Omental fat pad (tissue), 4 donors: ENCODE data around the gene PDZD7. TPM values are rescaled to one million over a fixed set of nuclear protein-coding genes. Genes with fewer than 3 reads are reported as not detected.

Experiments
- ATAC-seq: fragments of 150-250 bp; one replicate; pipeline ENCODE4 v1.9.1; 2016; ENCODE audit warnings: mild to moderate bottlenecking, moderate library complexity; ENCODE audit not compliant: low FRiP score
- DNase-seq: peaks from one replicate; pipeline ENCODE4 v3.0.0-alpha.2; 2019; ENCODE audit warnings: low spot score
- CTCF ChIP-seq, 3 donors: fragments of 450-650 bp; IDR thresholded peaks; one replicate each; pipeline ENCODE4 v1.5.1; 2016 to 2017; ENCODE audit warnings: antibody characterized with exemption in 3 of 3, mild to moderate bottlenecking in 3 of 3, moderate library complexity in 2 of 3
- total RNA-seq, 4 donors: library from RNA; depleted of rRNA; stranded (reverse); fragments of >200 nt; gene quantifications; one replicate each; pipeline ENCODE4 v1.1.0, GENCODE V29; 2016

Gene PDZD7
- total RNA-seq, 4 donors from 2014 or later: 0.12 to 3.3 (median 0.30) TPM

- ATAC-seq (peak; percentile 90), DNase-seq (peak; percentile 84)
- no peak for TF ChIP-seq CTCF (IDR thresholded peaks at IDR 0.05)
These were observed 30.2 kb upstream of the PDZD7 start for GRCh38 chr10:101060951-101061623.

GRCh38 chr10:101060036-101060950 lies 29.4 kb upstream of the PDZD7 start:
- DNase-seq (peak; percentile 98), ATAC-seq (peak; percentile 87)
- peak in 1 of 3 donors; percentile 66 for TF ChIP-seq CTCF (IDR thresholded peaks at IDR 0.05)

GRCh38 chr10:101056365-101057151 lies 25.6 kb upstream of the PDZD7 start:
- no peak for ATAC-seq
- no peak for TF ChIP-seq CTCF (IDR thresholded peaks at IDR 0.05)
- DNase-seq: no peak

GRCh38 chr10:101055411-101055810 lies 24.5 kb upstream of the PDZD7 start:
- DNase-seq (no peak), ATAC-seq (no peak)
- TF ChIP-seq CTCF (IDR thresholded peaks at IDR 0.05): no peak

GRCh38 chr10:101054876-101055275 lies 23.9 kb upstream of the PDZD7 start:
- no peak for TF ChIP-seq CTCF (IDR thresholded peaks at IDR 0.05)
- no peak for ATAC-seq
- DNase-seq: no peak

- no peak for ATAC-seq
- DNase-seq: no peak
- TF ChIP-seq CTCF (IDR thresholded peaks at IDR 0.05): no peak
These were observed 23.4 kb upstream of the PDZD7 start for GRCh38 chr10:101054351-101054750.
